ENCODE measurements around the gene IPO9.

- TF ChIP-seq, protein P1, sequence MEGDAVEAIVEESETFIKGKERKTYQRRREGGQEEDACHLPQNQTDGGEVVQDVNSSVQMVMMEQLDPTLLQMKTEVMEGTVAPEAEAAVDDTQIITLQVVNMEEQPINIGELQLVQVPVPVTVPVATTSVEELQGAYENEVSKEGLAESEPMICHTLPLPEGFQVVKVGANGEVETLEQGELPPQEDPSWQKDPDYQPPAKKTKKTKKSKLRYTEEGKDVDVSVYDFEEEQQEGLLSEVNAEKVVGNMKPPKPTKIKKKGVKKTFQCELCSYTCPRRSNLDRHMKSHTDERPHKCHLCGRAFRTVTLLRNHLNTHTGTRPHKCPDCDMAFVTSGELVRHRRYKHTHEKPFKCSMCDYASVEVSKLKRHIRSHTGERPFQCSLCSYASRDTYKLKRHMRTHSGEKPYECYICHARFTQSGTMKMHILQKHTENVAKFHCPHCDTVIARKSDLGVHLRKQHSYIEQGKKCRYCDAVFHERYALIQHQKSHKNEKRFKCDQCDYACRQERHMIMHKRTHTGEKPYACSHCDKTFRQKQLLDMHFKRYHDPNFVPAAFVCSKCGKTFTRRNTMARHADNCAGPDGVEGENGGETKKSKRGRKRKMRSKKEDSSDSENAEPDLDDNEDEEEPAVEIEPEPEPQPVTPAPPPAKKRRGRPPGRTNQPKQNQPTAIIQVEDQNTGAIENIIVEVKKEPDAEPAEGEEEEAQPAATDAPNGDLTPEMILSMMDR (conservative IDR thresholded peaks at IDR 0.05 in 1 of 2, IDR thresholded peaks at IDR 0.05 in 1 of 2; ENCODE audit: low read depth in 1 of 2, low read length in 2 of 2), result no peak
- TF ChIP-seq EZH2 (IDR thresholded peaks at IDR 0.05; ENCODE audit: low read length, missing control alignments), result no peak
Measured at GRCh38 chr1:201845331-201846083, 16.6 kb downstream of the IPO9 start.
